Kidney (tissue), 14 donors: Measurements from ENCODE around the gene MUCL3. TPM values are rescaled to one million over a fixed set of nuclear protein-coding genes. Genes with fewer than 3 reads are reported as not detected.

Experiments
- DNase-seq, 5 donors: peaks; one replicate each; pipeline ENCODE4 v3.0.0-alpha.2; 2013 to 2020
- FAIRE-seq: peaks from 2 replicates; lab custom pipeline; 2012; peaks lifted over from hg19 to GRCh38; lab: Jason Lieb, UNC
- H3K27ac ChIP-seq, 2 donors: one replicate each; pipeline ENCODE4 v1.7.0; 2013; ENCODE audit warnings: low read depth in 2 of 2, low read length in 2 of 2, inconsistent platforms in 1 of 2
- H3K27me3 ChIP-seq: one replicate; pipeline ENCODE4 v1.7.1; 2013; ENCODE audit warnings: low read length, inconsistent platforms; ENCODE audit not compliant: control insufficient read depth, insufficient read depth
- H3K36me3 ChIP-seq, 3 donors: one replicate each; pipeline versions ENCODE4 v1.7.0 to v1.7.1; 2013; ENCODE audit warnings: low read length in 3 of 3, control low read depth in 1 of 3, inconsistent platforms in 1 of 3; ENCODE audit not compliant: insufficient read depth in 3 of 3, control insufficient read depth in 2 of 3
- H3K4me1 ChIP-seq, 3 donors: one replicate each; pipeline versions ENCODE4 v1.7.0 to v1.7.1; 2013; ENCODE audit warnings: low read length in 3 of 3, inconsistent platforms in 1 of 3, low read depth in 1 of 3; ENCODE audit not compliant: control insufficient read depth in 2 of 3, insufficient read depth in 2 of 3
- H3K4me3 ChIP-seq, 3 donors: one replicate each; pipeline versions ENCODE4 v1.7.0 to v1.8.1; 2013; ENCODE audit warnings: low read length in 3 of 3, control low read depth in 1 of 3, inconsistent platforms in 1 of 3
- H3K9ac ChIP-seq, 3 donors: one replicate each; pipeline versions ENCODE4 v1.7.0 to v1.7.1; 2013; ENCODE audit warnings: low read length in 3 of 3, control low read depth in 1 of 3, inconsistent platforms in 1 of 3
- H3K9me3 ChIP-seq, 3 donors: one replicate each; pipeline versions ENCODE4 v1.7.0 to v1.7.1; 2013; ENCODE audit warnings: low read length in 3 of 3, control low read depth in 1 of 3, inconsistent platforms in 1 of 3; ENCODE audit not compliant: control insufficient read depth in 2 of 3, insufficient read depth in 1 of 3
- intact Hi-C: fragments of 100-400 bp; cut with DNase I; formaldehyde crosslinking; loops from one replicate; pipeline ENCODE4 v1.11.1; 2022
- polyA plus RNA-seq: library from polyadenylated mRNA; stranded (reverse); fragments of 350-450 nt; fragmentation: Illumina TruSeq; extraction: RNeasy Lipid Tissue Mini Kit (QIAGEN cat#74804); gene quantifications from one replicate; pipeline ENCODE4 v1.2.3, GENCODE V29; 2014; ENCODE audit warnings: low read depth, low replicate concordance; ENCODE audit not compliant: insufficient read depth
- total RNA-seq: library from RNA; stranded (reverse); fragmentation: NEBNext Ultra II Directional; extraction: Animal tissue kit (Norgen Biotek cat#: 25700); gene quantifications from one replicate; pipeline ENCODE4 v1.2.1, GENCODE V29; 2021
- TF ChIP-seq, protein P1 (sequence below): IDR thresholded peaks from 3 replicates; pipeline ENCODE4 v1.5.1; 2012; ENCODE audit warnings: mild to moderate bottlenecking, moderate library complexity, borderline replicate concordance; ENCODE audit not compliant: insufficient read depth; ENCODE audit errors: extremely low read depth
- donor health status: control.
- donor health status: control.
- donor health status: control.
- donor health status: control.
- donor health status: control.
- donor health status: DM: yes; HTN: yes; CAD: no.
- donor health status: Normal renal cell carcinoma (clear cell type).

MUCL3 gene
- total and polyA plus RNA-seq, 2 donors from 2014 or later: 0.13 TPM; not detected in 1

DNA sequence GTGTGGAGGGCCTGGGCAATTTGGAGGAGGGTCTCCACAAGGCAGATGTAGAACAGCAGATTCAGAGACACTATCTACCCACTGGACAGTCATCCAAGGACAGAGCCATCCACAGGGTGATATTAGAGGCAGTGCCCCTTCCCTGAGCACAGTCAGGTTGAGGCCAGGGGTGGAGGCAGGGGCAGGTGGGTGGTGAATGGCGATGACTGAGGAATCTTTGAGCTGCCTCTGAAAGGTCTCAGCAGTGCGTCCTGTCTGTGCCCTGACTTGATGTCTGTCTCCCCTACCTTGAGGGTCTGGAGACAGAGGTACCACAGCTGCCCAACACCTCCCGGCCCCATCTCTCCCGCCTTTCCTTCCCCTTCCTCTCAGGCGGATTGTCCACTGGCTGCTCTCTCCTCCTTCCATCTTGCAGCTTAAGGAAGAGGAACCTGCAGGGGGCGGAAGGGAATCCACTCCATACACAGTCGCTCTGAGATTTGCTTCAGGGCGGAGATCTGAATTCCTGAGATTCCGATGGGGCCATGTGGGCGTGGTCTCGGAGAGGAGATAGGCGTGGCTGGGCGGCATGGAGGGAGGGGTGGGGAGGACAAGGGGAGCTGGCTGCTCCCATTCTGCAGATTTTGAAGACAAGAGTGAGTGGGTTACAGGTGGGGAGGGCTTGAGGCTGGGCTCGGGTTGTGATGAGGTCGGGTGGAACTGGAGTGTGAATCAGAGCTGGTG is 1.7 kb downstream of the MUCL3 start:
- intact Hi-C loops: no loop called here
- H3K9ac ChIP-seq: no peak overlapping the region
- H3K27me3 ChIP-seq: no peaks in the 10 kb centered on the region
- H3K4me1 ChIP-seq: no peaks in the 10 kb centered on the region
- H3K9me3 ChIP-seq: no peaks in the 10 kb centered on the region
- DNase-seq (peak; percentile 89 to 95 (median 92)), FAIRE-seq (no peak)
- H3K36me3 ChIP-seq: no peaks in the 10 kb centered on the region
- TF ChIP-seq, protein P1, sequence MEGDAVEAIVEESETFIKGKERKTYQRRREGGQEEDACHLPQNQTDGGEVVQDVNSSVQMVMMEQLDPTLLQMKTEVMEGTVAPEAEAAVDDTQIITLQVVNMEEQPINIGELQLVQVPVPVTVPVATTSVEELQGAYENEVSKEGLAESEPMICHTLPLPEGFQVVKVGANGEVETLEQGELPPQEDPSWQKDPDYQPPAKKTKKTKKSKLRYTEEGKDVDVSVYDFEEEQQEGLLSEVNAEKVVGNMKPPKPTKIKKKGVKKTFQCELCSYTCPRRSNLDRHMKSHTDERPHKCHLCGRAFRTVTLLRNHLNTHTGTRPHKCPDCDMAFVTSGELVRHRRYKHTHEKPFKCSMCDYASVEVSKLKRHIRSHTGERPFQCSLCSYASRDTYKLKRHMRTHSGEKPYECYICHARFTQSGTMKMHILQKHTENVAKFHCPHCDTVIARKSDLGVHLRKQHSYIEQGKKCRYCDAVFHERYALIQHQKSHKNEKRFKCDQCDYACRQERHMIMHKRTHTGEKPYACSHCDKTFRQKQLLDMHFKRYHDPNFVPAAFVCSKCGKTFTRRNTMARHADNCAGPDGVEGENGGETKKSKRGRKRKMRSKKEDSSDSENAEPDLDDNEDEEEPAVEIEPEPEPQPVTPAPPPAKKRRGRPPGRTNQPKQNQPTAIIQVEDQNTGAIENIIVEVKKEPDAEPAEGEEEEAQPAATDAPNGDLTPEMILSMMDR: peak; percentile 50
- H3K4me3 ChIP-seq: no peak overlapping the region
- H3K27ac ChIP-seq: no peak overlapping the region

DNA sequence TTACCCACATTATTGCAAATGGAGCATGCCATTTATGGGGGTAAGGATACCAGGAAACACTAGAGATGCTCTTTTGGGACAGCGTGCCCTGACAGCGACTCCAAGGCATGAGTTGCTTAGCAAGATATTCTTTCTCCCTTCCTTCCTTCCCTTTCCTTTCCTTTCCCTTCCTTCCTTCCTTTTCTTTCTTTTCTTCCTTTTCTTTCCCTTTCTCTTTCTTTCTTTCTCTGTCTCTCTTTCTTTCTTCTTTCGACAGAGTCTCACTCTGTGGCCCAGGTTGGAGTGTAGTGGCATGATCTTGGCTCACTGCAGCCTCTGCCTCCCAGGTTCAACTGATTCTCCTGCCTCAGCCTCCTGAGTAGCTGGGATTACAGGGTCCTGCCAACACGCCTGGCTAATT is 3.3 kb downstream of the MUCL3 start:
- intact Hi-C loops: no loop called here
- no peak for FAIRE-seq

GRCh38 chr6:30945281-30945680 is 4.5 kb downstream of the MUCL3 start:
- no peak overlapping the region for H3K9ac ChIP-seq
- FAIRE-seq: no peak
- intact Hi-C loops: no loop called here

More for the DNA sequence above, 3.3 kb downstream of the MUCL3 start:
- TF ChIP-seq, protein P1: no peak
- Histone ChIP-seq H3K9me3 (no peaks in the 10 kb centered on the region), H3K27ac (no peak overlapping the region), H3K27me3 (no peaks in the 10 kb centered on the region), H3K9ac (no peak overlapping the region), H3K4me1 (no peaks in the 10 kb centered on the region), H3K36me3 (no peaks in the 10 kb centered on the region), H3K4me3 (no peak overlapping the region)
- DNase-seq: no peak

More at GRCh38 chr6:30945281-30945680, 4.5 kb downstream of the MUCL3 start:
- Histone ChIP-seq H3K9me3 (no peaks in the 10 kb centered on the region), H3K4me3 (no peak overlapping the region), H3K36me3 (no peaks in the 10 kb centered on the region), H3K27me3 (no peaks in the 10 kb centered on the region), H3K4me1 (no peaks in the 10 kb centered on the region), H3K27ac (no peak overlapping the region)
- TF ChIP-seq, protein P1: no peak
- DNase-seq: no peak
